ENCODE data around the gene RBCK1. TPM values are rescaled to one million over a fixed set of nuclear protein-coding genes. Genes with fewer than 3 reads are reported as not detected.
A peak's percentile ranks its signal among the peaks of the same experiment; 100 is the strongest.
"Not testable (repeated sequence)": the region's sequence is repeated elsewhere in the genome, so short reads cannot be mapped to it uniquely, and the experiment has no call there.

The RBCK1 gene
- total RNA-seq, 1 donor from 2014 or later = 202 TPM

DNA sequence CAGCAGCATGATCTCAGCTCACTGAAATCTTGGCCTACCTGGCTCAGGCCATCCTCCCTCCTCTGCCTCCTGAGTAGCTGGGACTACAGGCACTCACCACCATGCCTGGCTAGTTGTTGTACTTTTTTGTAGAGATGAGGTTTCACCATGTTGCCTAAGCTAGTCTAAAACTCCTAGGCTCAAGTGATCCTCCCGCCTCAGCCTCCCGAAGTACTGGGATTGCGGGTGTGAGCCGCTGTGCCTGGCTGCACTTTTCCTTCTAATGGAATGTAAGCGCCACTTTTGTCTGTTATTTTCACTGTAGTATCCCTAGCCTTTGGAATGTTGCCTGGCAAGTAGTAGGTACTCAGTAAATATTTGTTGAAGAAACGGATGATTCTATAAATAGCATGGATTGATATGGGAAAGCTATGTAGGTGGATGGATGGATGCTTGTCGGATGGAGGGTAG is 37.9 kb upstream of the RBCK1 start:
- Histone ChIP-seq H3K27me3 (ENCODE audit: control insufficient read depth, insufficient read depth, low read length) (no peaks in the 10 kb centered on the region), H3K36me3 (ENCODE audit: control insufficient read depth, insufficient read depth, low read length) (no peaks in the 10 kb centered on the region), H3K4me3 (ENCODE audit: low read depth, low read length) (no peak overlapping the region)
- FAIRE-seq = no peak
- TF ChIP-seq, protein P1, sequence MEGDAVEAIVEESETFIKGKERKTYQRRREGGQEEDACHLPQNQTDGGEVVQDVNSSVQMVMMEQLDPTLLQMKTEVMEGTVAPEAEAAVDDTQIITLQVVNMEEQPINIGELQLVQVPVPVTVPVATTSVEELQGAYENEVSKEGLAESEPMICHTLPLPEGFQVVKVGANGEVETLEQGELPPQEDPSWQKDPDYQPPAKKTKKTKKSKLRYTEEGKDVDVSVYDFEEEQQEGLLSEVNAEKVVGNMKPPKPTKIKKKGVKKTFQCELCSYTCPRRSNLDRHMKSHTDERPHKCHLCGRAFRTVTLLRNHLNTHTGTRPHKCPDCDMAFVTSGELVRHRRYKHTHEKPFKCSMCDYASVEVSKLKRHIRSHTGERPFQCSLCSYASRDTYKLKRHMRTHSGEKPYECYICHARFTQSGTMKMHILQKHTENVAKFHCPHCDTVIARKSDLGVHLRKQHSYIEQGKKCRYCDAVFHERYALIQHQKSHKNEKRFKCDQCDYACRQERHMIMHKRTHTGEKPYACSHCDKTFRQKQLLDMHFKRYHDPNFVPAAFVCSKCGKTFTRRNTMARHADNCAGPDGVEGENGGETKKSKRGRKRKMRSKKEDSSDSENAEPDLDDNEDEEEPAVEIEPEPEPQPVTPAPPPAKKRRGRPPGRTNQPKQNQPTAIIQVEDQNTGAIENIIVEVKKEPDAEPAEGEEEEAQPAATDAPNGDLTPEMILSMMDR (IDR thresholded peaks at IDR 0.05; ENCODE audit: insufficient read depth, low read length, severe bottlenecking) = no peak
- DNase-seq (ENCODE audit: low read depth) = peak; percentile 71

DNA sequence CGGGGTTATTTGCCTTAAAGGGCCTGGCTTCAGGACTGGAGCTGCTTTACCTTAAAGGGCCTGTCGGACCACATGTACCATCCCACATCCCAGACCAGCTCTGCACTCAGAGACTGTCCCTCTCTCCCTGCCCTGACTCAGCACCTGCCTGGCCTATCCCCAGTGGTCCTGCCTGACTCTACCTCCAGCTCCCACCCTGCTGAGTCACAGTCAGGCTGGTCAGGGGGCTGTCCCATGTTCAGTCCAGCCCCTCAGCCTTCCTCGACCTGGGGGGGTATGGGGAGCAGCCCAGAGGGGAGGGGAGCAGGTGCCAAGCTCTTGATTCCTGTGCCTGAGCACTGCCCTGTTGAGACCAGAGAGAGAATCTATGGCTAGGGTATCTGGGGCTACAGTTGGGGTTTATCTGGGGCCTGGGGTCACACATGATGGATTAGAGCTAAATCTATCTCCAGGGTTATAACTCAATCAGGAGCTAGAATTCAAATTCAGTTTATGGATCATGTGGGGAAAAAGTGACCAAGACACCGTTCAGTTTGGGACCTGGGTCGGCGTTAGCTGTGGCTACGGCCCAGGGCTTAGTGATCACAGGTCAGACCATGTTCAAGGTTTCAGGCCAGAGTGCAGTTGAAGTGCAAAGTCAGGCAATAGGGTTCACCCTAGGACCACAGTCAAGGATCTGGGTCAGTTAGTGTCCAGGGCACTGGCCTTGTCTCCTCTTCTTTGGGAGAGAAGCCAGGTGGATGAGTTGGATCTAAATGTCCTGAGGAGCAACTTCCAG is 36.9 kb upstream of the RBCK1 start:
- FAIRE-seq (no peak), DNase-seq (ENCODE audit: low read depth) (no peak)
- TF ChIP-seq, protein P1 (IDR thresholded peaks at IDR 0.05; ENCODE audit: insufficient read depth, low read length, severe bottlenecking) = no peak
- H3K4me3 ChIP-seq (ENCODE audit: low read depth, low read length) = no peak overlapping the region
- H3K36me3 ChIP-seq (ENCODE audit: control insufficient read depth, insufficient read depth, low read length) = no peaks in the 10 kb centered on the region
- H3K27me3 ChIP-seq (ENCODE audit: control insufficient read depth, insufficient read depth, low read length) = no peaks in the 10 kb centered on the region

DNA sequence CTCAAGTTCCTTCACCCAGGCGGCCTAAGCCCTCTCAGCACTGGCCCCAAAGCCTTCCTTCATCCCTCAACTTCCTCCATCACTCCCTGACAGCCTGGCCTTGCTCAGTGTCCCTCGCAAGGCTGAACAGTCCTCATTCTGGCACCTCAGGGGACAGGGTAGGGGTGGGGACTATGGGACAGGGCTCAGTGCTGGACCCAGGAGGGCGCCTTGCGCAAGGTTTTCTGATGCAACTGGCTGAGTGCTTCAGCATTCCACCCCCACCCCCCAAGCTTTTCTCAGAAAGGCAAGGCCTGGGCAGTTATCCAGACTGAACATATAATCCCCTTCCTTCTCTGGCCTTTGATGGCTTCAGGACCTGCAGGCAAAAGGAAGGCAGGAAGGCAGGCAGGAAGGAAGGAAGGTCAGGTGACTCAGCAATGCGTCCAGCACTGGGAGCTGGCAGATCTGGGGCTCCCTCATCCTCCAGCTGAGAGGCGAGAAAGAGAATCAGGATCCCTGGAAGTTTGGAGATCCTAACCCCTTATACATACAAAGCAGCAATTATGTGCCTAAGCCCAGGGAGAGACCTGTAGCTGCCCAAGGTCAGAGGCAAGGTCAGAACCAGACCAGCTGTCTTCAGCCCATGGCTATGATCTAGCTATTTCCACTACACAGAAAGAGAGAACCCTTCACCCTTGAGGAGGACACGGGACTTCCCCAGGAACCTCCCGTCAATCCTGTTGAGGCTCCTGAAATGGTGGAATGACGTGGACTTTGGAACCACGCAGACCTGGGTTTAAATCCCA is 36.1 kb upstream of the RBCK1 start:
- TF ChIP-seq, protein P1 (IDR thresholded peaks at IDR 0.05; ENCODE audit: insufficient read depth, low read length, severe bottlenecking) = no peak
- peak; percentile 85 for DNase-seq (ENCODE audit: low read depth)
- FAIRE-seq = no peak

DNA sequence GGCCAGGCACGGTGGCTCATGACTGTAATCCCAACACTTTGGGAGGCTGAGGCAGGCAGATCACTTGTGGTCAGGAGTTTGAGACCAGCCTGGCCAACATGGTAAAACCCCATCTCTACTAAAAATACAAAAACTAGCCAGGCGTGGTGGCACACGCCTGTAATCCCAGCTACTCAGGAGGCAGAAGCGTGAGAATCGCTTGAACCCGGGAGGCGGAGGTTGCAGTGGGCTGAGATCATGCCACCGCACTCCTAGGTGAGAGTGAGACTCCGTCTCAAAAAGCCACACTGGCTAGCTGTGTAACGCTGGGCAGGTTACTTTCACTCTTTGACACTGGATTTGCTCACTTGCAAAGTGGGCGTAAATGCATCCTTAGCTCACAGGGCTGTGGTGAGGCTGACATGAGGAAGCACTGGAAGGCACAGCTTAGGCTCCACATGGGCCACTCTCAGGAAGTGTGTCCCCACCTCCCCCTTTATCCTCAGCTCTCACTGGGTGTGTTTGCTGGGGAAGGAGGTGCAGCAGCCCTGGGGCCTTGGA is 35.5 kb upstream of the RBCK1 start:
- H3K4me3 ChIP-seq (ENCODE audit: low read depth, low read length); DNase-seq (ENCODE audit: low read depth); H3K36me3 ChIP-seq (ENCODE audit: control insufficient read depth, insufficient read depth, low read length); FAIRE-seq; H3K27me3 ChIP-seq (ENCODE audit: control insufficient read depth, insufficient read depth, low read length): not testable (repeated sequence)

More for the DNA sequence above, 36.1 kb upstream of the RBCK1 start:
- no peaks in the 10 kb centered on the region for H3K36me3 ChIP-seq (ENCODE audit: control insufficient read depth, insufficient read depth, low read length)
- H3K4me3 ChIP-seq (ENCODE audit: low read depth, low read length) = no peak overlapping the region
- no peaks in the 10 kb centered on the region for H3K27me3 ChIP-seq (ENCODE audit: control insufficient read depth, insufficient read depth, low read length)

DNA sequence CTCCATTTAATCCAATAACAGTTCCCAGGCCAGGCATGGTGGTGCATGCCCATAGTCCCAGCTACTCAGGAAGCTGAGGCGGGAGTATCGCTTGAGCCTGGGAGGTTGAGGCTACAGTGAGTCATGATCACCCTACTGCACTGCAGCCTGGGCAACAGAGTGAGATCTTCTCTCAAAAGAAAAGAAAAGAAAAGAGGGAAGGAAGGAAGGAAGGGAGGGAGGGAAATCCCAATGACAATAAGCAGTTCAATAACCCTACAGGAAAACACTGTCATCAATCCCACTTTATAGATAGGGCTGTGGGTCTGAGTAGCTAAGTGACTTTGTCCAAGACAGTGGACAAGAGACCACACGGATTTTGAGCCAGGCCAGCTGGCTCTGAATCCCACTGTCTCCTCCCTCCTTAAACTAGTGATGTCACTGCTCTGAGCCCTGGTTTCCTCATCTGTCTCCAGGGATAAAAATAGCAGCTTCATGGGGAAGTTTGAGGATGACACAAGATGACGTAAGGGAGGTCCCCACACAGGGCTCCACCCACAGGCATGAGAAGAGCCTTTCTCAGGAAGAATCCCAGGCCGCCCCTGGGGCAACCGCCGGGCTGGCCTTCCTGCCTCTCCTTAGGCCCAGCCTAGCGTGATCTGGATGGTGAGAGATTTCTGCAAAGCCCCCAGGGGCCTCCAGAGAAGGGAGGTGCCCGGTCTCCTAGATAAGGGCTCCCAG is 34.8 kb upstream of the RBCK1 start:
- Histone ChIP-seq H3K4me3 (ENCODE audit: low read depth, low read length) (no peak overlapping the region), H3K27me3 (ENCODE audit: control insufficient read depth, insufficient read depth, low read length) (no peaks in the 10 kb centered on the region), H3K36me3 (ENCODE audit: control insufficient read depth, insufficient read depth, low read length) (no peaks in the 10 kb centered on the region)
- DNase-seq (ENCODE audit: low read depth) (peak; percentile 85), FAIRE-seq (no peak)
- TF ChIP-seq, protein P1 (IDR thresholded peaks at IDR 0.05; ENCODE audit: insufficient read depth, low read length, severe bottlenecking) = no peak
